ENCODE data around the gene KRT6B. TPM values are rescaled to one million over a fixed set of nuclear protein-coding genes. Genes with fewer than 3 reads are reported as not detected.

Gene KRT6B
- total RNA-seq, 1 experiment from 2014 or later = not detected

GRCh38 chr12:52458861-52459260 lies 6.9 kb upstream of the KRT6B start:
- ChIA-PET POLR2A (no interaction called here), CTCF (interaction anchor here (0.6 kb wide), 1 partner anchor 23 kb away, joined by 4 read pairs; no protein-coding TSS in a partner anchor)
- no peak for TF ChIP-seq TCF7L2 (IDR thresholded peaks at IDR 0.05; ENCODE audit: low read depth, low read length)
- TF ChIP-seq POLR2AphosphoS5 (IDR thresholded peaks at IDR 0.05; ENCODE audit: low read depth, low read length) = no peak
- TF ChIP-seq CTCF (IDR thresholded peaks at IDR 0.05) = no peak
- TF ChIP-seq REST (IDR thresholded peaks at IDR 0.05; ENCODE audit: insufficient read depth in 1 of 2, low read depth in 2 of 2, low read length in 1 of 2) = no peak
- TF ChIP-seq SIN3A (IDR thresholded peaks at IDR 0.05; ENCODE audit: borderline replicate concordance, insufficient read depth, low read depth, low read length) = no peak
- in situ Hi-C loops (cut with HindIII; ENCODE audit: low pct_unique_long_range_greater_than_20kb, low sequenced_read_pairs) = no loop called here
- BruUV-seq (replicated peaks) = no TSS peak
- peaks cover 8% of the 10 kb centered on the region; the same call in 1 of the 2 replicates for H3K4me1 ChIP-seq (ENCODE audit: control insufficient read depth, insufficient read depth, low read length)
- H3K36me3 ChIP-seq (ENCODE audit: control insufficient read depth, insufficient read depth, low read length) = no peaks in the 10 kb centered on the region
- no peak overlapping the region for H3K4me3 ChIP-seq (ENCODE audit: low read depth in 2 of 2, low read length in 2 of 2)
- no peak for ATAC-seq
- H3K27ac ChIP-seq (ENCODE audit: low read length) = no peak overlapping the region
- H3K9me3 ChIP-seq (ENCODE audit: control insufficient read depth, insufficient read depth, low read depth, low read length) = no peaks in the 10 kb centered on the region
- intact Hi-C loops (cut with micrococcal nuclease; ENCODE audit: unreplicated experiment) = no loop called here
- DNase-seq (ENCODE audit: low read depth, low spot score) = no peak
- no peaks in the 10 kb centered on the region; the same call in 1 of the 2 replicates for H3K27me3 ChIP-seq (ENCODE audit: control insufficient read depth, insufficient read depth, low read length)

GRCh38 chr12:52455821-52456220 lies 3.9 kb upstream of the KRT6B start:
- DNase-seq (ENCODE audit: low read depth, low spot score) = no peak
- Histone ChIP-seq H3K27me3 (ENCODE audit: control insufficient read depth, insufficient read depth, low read length) (no peaks in the 10 kb centered on the region), H3K36me3 (ENCODE audit: control insufficient read depth, insufficient read depth, low read length) (no peaks in the 10 kb centered on the region), H3K9me3 (ENCODE audit: control insufficient read depth, insufficient read depth, low read depth, low read length) (no peaks in the 10 kb centered on the region), H3K4me3 (ENCODE audit: low read depth in 2 of 2, low read length in 2 of 2) (no peak overlapping the region), H3K27ac (ENCODE audit: low read length) (no peak overlapping the region), H3K4me1 (ENCODE audit: control insufficient read depth, insufficient read depth, low read length) (peaks cover 8% of the 10 kb centered on the region; the same call in 1 of the 2 replicates)
- ChIA-PET POLR2A (no interaction called here), CTCF (no interaction called here)
- in situ Hi-C loops (cut with HindIII; ENCODE audit: low pct_unique_long_range_greater_than_20kb, low sequenced_read_pairs) (no loop called here), intact Hi-C loops (cut with micrococcal nuclease; ENCODE audit: unreplicated experiment) (no loop called here)
- no peak for TF ChIP-seq TCF7L2 (IDR thresholded peaks at IDR 0.05; ENCODE audit: low read depth, low read length)
- no peak for TF ChIP-seq POLR2AphosphoS5 (IDR thresholded peaks at IDR 0.05; ENCODE audit: low read depth, low read length)
- no peak for TF ChIP-seq CTCF (IDR thresholded peaks at IDR 0.05)
- no peak for TF ChIP-seq REST (IDR thresholded peaks at IDR 0.05; ENCODE audit: insufficient read depth in 1 of 2, low read depth in 2 of 2, low read length in 1 of 2)
- TF ChIP-seq SIN3A (IDR thresholded peaks at IDR 0.05; ENCODE audit: borderline replicate concordance, insufficient read depth, low read depth, low read length) = no peak
- no TSS peak for BruUV-seq (replicated peaks)
- ATAC-seq = no peak

Measured in Panc1 (cell line).